Activated CD4-positive, alpha-beta T cell treated with anti-CD3 and anti-CD28 coated beads, Interleukin-2, amount 50 U/mL, for 4 hours (primary cell): ENCODE measurements around the gene ERP44.
A peak's percentile ranks its signal among the peaks of the same experiment; 100 is the strongest.
"Not testable (repeated sequence)": the region's sequence is repeated elsewhere in the genome, so short reads cannot be mapped to it uniquely, and the experiment has no call there.

Source experiments
- DNase-seq, 2 experiments: peaks; one replicate each; pipeline ENCODE4 v3.0.0-alpha.2; 2020

Gene ERP44

DNA sequence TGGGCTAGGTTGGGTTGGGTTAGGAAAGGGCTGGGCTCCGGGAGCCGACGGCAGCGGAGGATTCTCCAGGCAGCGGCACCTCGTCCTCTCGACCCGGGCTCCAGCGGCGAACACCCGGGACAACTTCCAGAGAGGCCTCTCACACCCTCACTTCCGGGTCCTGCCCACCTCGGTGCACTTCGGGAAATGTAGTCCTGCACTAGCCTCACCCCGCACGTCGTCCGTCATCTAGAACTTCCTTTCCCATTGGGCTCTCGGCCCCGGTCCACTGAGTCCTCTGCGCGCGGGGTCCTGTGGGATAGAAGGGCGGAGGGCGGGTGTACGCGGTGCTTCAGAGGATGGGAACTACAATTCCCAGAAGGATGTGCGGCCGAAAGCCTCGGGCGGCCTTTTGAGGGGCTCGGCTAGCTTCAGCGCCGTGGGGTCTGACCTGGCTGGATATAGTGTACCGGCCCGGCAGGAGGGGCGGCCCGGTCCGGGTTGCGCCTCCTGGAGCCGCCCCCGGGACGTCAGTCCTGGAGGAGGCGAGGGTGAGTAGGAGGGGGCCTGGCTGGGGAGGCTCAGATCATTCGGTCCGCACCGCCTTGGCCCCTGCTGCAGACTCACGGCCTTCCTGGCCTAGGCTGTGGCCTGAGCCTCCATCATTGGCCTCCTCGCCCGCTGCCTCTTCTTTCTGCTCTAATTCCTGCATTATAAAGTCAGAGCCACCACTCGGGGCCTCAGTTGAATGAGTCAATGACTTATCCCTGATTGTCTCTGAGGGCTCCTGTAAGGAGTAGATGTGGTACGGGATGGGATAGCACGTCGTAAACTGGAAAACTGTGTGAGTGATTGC, at the start of gene ERP44, which contains the start of gene INVS:
TSS of gene ERP44 (minus strand) at position 114 of the 835 bp plus-strand sequence. CDS start 160 bp downstream, outside the sequence.
TSS of gene INVS (plus strand) at position 357 of the 835 bp plus-strand sequence. CDS start 5,279 bp downstream, outside the sequence.
- DNase-seq, result peak; percentile 95 to 96

DNA sequence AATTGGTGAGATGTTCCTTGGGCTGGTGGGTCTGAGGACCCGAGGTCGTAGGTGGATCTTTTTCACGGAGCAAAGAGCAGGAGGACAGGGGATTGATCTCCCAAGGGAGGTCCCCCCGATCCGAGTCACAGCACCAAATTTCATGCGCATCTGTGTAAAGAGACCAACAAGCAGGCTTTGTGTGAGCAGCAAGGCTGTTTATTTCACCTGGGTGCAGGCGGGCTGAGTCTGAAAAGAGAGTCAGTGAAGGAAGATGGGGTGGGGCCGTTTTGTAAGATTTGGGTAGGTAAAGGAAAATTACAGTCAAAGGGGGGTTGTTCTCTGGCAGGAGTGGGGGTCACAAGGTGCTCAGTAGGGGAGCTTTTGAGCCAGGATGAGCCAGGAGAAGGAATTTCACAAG, 47.2 kb upstream of the ERP44 start:
- not testable (repeated sequence) for DNase-seq

DNA sequence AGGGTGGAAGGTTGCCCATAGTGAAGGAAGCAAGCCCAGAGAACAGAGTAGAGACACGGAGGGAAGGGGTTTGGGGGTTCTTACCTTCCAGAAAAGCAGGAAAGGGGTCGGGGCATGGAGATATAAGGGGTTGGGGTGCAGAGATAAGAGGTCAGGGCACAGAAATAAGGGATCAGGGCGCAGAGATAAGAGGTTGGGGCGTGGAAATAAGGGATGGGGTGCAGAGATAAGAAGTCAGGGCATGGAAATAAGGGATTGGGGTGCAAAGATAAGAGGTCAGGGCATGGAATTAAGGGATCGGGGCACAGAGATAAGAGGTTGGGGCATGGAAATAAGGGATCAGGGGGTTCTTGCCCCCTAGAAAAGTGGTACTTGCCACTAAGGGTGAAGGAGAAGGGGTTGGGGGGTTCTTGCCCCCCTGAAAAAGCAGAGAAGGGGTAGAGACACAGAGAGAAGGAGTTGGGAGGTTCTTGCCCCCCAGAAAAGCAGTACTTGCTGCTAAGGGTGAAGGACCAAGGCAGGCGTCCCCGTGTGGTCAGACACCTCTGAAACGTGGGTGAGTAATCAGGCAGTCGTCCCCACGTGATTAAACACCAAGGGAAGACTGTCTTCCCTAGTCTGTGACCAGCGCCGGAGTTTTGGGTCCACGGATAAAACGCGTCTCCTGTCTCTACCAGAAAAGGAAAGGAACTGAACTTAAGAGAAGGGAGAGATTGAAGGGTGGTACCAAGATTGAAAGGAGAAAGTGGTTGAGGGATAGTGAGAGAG, 46.6 kb upstream of the ERP44 start:
- not testable (repeated sequence) for DNase-seq

GRCh38 chr9:100141862-100142261, 43.1 kb upstream of the ERP44 start:
- not testable (repeated sequence) for DNase-seq

GRCh38 chr9:100140303-100140702, 41.5 kb upstream of the ERP44 start:
- DNase-seq, result not testable (repeated sequence)

- DNase-seq, result not testable (repeated sequence)
Observed at GRCh38 chr9:100136799-100137198, 38.0 kb upstream of the ERP44 start.

DNA sequence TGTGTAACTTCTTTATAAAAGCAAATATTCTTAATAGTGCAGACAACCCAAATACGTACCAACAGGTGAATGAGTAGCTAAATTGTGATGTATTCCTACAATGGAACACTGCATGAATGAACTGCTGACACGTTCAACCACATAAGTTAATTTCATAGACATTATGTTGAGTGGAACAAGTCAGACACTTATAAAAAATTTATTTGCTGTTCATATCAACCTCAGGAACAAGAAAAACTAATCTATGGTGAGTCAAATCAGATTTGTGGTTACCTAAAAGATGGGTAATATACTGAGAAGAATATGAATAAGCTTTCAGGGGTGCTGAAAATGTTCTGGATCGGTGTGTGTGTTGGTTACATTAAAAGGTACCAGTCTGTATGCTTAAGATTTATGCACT, 35.9 kb upstream of the ERP44 start:
- DNase-seq, result no peak

GRCh38 chr9:100131875-100132430, 33.2 kb upstream of the ERP44 start:
- no peak for DNase-seq

- DNase-seq, result no peak
Observed at GRCh38 chr9:100131216-100131615, 32.4 kb upstream of the ERP44 start.

DNA sequence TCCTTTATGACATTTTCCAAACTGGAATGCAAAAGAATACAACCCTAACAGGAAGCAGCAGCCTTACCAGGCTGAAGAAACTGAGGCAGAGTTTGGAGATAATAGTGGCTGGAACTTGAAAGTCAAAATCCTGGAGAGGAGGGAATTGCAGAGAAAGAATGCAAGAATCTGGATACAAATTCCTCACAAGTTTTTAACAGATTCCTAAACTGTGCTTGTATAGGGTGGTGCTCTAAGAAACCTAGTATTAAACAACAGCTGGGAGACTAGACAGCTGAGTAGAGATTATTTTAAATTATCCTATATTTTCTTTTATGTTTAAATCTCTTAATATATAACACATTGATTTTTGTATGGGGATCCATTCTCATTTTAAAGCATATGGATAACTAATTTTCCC, 31.0 kb upstream of the ERP44 start:
- DNase-seq, result no peak

- DNase-seq, result no peak
Observed at GRCh38 chr9:100126423-100126822, 27.6 kb upstream of the ERP44 start.

DNA sequence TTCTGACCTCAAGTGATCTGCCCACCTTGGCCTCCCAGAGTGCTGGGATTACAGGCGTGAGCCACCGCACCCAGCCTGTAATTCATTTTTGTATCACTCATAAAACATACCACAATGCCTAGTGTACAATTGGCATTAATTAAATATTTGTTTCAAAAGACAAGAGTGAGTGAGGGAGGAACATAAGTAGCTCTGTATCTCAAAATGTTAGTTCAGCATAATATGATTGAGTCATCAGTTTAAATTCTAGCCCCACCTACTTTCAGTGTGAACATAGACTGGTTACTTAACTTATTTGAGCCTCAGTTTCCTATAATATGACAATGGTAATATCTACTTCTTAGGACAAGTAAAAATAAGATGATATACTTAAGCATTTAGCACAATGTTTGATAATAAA, 27.1 kb upstream of the ERP44 start:
- no peak for DNase-seq

- no peak for DNase-seq
Observed at GRCh38 chr9:100125236-100125635, 26.4 kb upstream of the ERP44 start.

DNA sequence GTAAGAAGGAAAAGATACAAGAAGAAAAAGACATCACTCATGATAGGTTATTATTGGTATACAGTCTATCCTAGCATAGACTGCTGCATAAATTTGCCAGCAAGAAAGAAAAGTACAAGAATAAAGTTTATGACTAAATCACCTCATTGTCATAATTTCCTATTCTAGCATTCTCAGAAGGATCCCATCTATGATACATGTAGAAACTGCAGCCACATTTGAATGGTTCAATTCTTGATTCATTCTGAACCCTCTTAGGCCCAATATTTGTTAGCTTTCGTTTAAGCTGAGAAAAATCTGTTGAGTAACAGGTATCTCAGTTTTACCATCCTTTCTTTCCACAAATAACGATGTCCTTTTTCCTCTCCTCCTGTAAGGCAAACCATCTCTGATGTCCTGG, 21.5 kb upstream of the ERP44 start:
- no peak for DNase-seq

- DNase-seq, result no peak
Observed at GRCh38 chr9:100117316-100117715, 18.5 kb upstream of the ERP44 start.

GRCh38 chr9:100112677-100113336, 14.0 kb upstream of the ERP44 start:
- DNase-seq, result no peak

DNA sequence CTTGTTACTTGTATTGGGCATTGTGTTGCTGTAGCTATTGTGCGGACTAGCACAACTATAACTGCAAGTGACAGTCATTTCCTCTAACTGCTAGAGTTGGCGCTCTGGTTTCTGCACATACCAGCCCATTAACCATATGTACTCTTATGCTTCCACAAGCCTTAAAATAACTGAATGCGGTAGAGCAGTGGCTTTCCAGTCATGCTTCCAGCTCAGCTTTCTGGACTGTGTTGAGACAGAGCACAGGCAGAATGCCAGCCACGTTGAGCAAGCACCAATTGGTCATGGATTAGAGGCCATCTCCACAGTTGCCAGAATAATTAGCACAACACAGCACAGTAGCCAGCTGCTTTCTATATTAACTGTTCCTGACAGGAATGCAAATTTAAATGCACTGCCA, 12.4 kb upstream of the ERP44 start:
- DNase-seq, result no peak

GRCh38 chr9:100108559-100108958, 9.8 kb upstream of the ERP44 start:
- no peak for DNase-seq

GRCh38 chr9:100106616-100107015, 7.8 kb upstream of the ERP44 start:
- DNase-seq, result no peak

- DNase-seq, result no peak
Observed at GRCh38 chr9:100105861-100106260, 7.1 kb upstream of the ERP44 start.

DNA sequence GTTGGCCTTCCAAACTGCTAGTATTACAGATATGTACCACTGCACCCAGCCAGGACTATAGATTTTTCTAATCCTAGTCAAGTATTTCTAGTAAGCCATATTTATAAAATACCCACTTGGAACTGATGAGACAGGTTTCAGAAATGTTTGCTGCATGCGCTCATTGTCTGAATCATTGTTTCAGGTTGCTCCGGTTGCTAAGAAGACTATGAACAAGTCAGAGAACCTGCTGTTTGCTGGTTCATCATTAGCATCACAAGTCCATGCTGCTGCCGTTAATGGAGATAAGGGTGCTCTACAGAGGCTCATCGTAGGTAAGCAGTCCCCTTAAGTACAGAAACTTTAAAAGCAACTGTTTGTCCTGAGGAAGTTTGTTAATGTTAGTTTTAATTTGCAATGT, 5.5 kb upstream of the ERP44 start:
- DNase-seq, result no peak

- no peak for DNase-seq
Observed at GRCh38 chr9:100101608-100102007, 2.8 kb upstream of the ERP44 start.

DNA sequence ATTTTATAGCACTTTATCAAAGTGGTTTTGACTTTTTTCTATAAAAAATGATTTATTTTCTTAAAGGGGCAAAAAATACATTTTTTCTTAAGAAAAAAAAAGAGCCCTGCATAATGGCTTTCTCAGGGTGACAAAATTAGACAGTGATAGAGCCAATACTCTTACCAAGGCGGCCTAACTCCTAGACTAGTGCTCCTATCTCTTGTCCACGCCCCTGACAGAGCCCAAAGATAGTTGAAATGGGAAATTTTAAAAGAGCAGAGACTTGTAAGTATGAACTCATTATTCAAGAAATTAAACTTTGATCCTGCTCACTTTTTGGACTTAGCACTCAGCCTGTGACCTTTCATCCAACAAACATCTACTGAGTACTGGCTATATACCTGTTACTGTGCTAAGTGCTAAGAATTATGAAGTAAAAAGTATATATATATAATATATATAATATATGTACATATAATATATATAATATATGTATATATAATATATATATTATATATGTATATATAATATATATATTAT, 1.4 kb upstream of the ERP44 start:
- no peak for DNase-seq
